ENCODE results near the gene TOMM70.
A peak's percentile ranks its signal among the peaks of the same experiment; 100 is the strongest.
"Not testable (repeated sequence)": the region's sequence is repeated elsewhere in the genome, so short reads cannot be mapped to it uniquely, and the experiment has no call there.

TOMM70 gene

DNA sequence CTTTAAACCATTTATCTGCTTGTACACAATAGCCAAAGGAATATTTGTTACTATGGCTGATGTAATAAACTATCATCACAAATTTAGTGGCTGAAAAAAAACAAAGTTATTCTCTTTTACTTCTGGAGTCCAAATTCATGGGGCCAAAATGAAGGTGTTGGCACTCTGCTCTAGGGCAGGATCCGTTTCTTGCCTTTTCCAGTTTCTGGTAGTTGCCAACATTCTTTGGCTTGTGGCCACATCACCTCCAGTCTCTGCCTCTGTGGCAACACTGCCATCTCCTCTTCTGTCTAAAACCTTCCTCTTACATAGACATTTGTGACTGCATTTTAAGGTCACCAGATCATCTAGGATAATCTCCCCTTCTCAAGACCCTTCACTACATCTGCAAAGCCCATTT lies 39.0 kb downstream of the TOMM70 start:
- no peak for DNase-seq (ENCODE audit: low read depth)

GRCh38 chr3:100360757-100361496 lies 40.0 kb downstream of the TOMM70 start:
- no peak for DNase-seq (ENCODE audit: low read depth)

- no peak for DNase-seq (ENCODE audit: low read depth)
These were observed 41.9 kb downstream of the TOMM70 start for GRCh38 chr3:100359035-100359434.

GRCh38 chr3:100358413-100358812 lies 42.5 kb downstream of the TOMM70 start:
- DNase-seq (ENCODE audit: low read depth) = peak; percentile 51

DNA sequence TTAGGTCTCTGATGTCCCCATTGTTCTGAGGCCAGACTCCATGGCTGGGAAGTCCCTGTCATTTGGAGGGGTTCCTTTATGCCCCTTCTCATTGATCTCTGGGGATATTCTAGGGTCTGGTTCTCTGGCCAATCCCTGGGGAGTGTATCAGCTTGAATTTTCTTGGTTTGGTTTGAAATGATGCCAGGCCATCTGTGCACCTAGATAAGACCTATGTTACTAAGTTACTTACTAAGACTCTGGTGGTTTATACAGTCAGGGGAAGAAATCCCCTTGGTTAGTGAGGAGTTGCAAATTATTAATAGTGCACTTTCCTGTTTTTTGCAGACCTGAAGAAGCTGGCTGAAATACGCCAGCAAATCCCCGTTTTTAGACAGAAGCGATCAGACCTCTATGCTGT lies 46.0 kb downstream of the TOMM70 start:
- peak; percentile 49 for DNase-seq (ENCODE audit: low read depth)

GRCh38 chr3:100352296-100353231 lies 48.3 kb downstream of the TOMM70 start:
- DNase-seq (ENCODE audit: low read depth) = peak; percentile 47

- DNase-seq (ENCODE audit: low read depth) = not testable (repeated sequence)
These were observed 49.1 kb downstream of the TOMM70 start for GRCh38 chr3:100351770-100352169.

DNA sequence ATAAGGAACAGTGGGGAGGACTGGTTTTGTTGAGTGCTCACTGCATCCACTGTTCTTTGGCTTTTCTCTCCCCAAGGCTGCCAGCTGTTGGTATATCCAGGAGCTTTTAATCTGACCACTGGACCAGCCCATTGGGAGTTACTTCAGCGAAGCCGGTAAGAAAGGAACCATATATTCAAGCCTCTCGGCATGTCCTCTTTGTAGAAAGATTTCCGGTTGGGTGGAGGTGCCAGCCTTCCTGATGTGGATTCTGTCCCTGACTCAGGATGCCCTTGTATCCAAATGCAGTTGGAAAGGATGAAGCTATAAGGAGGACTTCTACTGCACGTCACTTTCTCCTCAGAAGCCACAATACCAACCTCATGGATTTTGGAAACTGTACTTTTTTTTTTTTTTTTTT lies 52.2 kb downstream of the TOMM70 start:
- no peak for DNase-seq (ENCODE audit: low read depth)

DNA sequence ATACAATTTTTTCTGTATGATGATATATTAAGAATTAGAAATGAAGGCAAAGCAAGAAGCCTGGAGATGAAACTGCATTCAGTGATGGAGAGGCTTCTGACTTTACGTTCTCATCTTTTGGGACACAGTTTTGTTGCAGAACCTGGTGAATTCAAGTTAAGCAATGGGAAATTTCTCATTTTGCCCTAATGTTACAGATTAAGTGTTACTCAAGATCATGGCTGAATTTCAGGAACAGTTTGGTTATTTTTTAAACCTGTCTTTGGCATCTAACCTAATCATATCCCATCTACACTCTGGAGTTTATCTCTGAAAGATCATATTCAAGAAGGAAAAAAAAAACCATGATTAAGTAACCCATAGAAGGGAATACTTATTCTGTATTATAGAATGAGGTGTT lies 60.4 kb downstream of the TOMM70 start:
- no peak for DNase-seq (ENCODE audit: low read depth)

- no peak for DNase-seq (ENCODE audit: low read depth)
These were observed 61.1 kb downstream of the TOMM70 start for GRCh38 chr3:100339786-100340185.

DNA sequence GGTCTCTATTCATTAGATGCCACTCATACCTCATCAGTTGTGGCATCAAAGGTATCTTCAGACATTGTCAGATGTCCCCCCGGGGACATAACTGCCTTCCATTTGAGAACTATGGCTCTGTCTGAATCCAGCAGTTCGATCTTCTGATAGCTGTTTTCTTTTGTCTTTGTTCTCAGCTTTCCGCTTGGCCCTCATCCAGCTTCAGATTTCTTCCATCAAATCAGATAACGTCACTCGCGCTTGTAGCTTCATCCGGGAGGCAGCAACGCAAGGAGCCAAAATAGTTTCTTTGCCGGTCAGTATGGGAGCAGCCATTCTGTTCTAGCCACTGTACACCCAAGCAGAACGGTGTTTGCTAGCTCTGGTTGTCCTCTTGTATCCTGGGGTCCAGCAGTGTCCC lies 62.0 kb downstream of the TOMM70 start:
- no peak for DNase-seq (ENCODE audit: low read depth)

DNA sequence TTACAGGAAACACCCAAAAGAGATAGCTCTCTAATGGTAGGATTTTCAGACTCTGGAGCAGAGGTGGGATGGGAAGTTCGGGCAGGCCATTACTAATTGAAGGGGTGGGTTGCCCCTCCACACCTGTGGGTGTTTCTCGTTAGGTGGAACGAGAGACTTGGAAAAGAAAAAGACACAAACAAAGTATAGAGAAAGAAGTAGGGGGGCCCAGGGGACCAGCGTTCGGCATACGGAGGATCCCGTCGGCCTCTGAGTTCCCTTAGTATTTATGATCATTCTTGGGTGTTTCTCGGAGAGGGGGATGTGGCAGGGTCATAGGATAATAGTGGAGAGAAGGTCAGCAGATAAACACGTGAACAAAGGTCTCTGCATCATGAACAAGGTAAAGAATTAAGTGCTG lies 64.7 kb downstream of the TOMM70 start:
- not testable (repeated sequence) for DNase-seq (ENCODE audit: low read depth)

GRCh38 chr3:100335434-100335833 lies 65.5 kb downstream of the TOMM70 start:
- peak; percentile 29 for DNase-seq (ENCODE audit: low read depth)

DNA sequence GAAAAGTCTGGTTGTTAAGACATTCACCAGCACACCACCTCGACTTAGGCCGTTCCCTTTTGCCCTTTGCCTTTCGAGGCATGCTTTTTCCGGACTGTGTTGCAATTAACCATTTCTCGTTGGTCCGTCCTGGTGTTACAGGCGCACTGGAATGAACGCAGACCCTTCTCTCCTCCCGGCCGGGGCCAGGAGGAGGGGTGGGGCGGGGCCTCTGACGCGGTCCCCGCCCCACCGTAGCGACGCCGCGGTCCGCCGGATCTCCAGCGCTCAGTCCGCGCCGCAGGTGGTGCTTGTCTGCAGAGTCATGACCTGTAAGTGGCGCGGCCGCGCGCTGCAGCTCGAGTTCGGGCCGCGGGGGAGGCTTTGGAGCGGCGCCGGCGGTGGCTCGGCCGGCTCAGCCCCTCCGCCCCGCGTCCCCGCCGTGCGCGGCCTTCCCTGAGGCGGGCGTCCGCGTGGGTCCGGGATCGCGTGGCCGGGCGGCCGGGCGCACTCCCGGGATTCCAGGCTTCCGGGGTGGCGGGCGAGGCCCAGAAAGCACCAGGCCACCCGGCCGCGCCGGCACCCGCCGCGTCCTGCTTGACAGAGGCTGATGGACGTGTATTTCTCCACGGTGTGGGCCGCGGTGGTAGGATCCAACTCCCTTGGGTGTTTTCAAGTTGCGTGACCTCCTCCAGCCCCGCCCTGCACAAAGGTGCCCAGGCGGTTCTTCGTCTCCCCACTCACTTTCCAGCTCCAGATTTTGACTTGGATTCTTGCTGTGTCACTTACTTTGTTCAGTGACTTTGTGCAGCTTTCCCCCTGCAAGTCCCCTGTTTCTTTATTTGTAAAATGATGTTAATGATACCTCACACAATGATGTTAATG lies 66.2 kb downstream of the TOMM70 start, which contains the start of gene NIT2:
Gene NIT2, plus strand, starts transcription at position 270 of the 864 bp plus-strand sequence. Its CDS starts 35 bp downstream, at position 305.
- DNase-seq (ENCODE audit: low read depth) = peak; percentile 89

DNA sequence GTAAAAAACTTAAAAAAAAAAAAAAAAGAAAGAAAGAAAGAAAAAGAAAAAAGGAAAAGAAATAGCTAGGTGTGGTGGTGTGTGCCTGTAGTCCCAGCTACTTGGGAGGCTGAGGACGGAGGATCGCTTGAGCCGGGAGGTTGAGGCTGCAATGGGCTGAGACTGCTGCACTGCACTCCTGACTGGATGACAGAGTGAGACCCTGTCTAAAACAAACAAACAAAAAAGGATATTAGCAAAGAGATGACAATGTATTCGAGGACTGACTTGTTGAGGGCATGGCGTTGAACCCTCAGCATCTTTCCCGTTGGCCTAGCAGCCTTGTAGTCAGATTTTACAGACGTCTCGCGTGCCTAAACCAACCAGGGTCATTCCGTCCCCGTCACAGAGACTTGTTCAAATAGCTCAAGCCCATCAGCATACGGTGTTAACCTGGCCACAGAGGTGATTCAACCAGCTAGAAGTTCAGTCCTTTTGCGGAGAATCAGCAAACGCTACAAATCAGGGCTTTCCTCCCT lies 66.9 kb downstream of the TOMM70 start:
- no peak for DNase-seq (ENCODE audit: low read depth)

- DNase-seq (ENCODE audit: low read depth) = no peak
These were observed 67.8 kb downstream of the TOMM70 start for GRCh38 chr3:100333051-100333450.

GRCh38 chr3:100331660-100332059 lies 69.2 kb downstream of the TOMM70 start:
- DNase-seq (ENCODE audit: low read depth) = no peak

DNA sequence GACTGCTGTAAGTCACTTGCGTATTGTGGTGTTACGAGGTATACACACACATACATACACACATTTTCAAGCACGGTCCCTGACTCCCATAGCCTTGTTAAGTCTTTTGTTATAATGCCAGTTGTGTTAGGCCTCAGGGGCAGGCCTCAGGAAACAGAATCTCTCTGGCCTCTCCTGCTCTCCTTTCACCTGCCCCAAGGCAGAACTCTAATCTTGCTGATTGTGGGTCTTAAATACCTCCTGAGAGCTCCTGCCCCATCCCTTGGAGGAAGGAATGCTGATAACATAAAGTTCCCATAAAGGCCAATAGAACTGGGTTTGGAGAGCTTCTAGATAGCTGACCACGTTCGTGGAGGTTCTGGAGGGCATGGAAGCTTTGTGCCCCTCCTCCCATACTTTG lies 70.2 kb downstream of the TOMM70 start:
- DNase-seq (ENCODE audit: low read depth) = no peak

GRCh38 chr3:100329800-100330489 lies 70.9 kb downstream of the TOMM70 start:
- no peak for DNase-seq (ENCODE audit: low read depth)

GRCh38 chr3:100327377-100327776 lies 73.5 kb downstream of the TOMM70 start:
- not testable (repeated sequence) for DNase-seq (ENCODE audit: low read depth)

DNA sequence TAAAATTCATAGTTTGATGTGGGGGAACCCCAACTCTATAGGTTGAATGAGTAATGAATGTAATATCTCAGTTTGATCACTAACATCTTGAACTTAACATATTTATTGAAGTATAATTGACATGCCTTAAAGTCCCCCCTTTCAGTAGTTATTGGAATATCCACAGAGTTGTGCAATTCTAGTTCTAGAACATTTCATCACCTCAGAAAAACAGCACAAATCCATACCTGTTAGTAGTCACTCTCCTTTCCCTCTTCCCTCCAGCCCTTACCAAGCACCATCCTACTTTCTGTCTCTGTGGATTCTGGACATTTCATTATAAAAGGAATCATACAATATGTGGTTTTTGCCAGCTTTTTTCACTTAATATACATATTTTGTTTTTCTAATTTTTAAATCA lies 75.1 kb downstream of the TOMM70 start:
- no peak for DNase-seq (ENCODE audit: low read depth)

Data from amniotic epithelial cell (primary cell).